ENCODE results near the gene PPP1R11. TPM values are rescaled to one million over a fixed set of nuclear protein-coding genes. Genes with fewer than 3 reads are reported as not detected.

Gene PPP1R11
- total and polyA plus RNA-seq, 2 of the 13 experiments (the other 11 are each of a cell fraction or from before 2014, with no cell fraction given) = 32.1 to 58.9 TPM

DNA sequence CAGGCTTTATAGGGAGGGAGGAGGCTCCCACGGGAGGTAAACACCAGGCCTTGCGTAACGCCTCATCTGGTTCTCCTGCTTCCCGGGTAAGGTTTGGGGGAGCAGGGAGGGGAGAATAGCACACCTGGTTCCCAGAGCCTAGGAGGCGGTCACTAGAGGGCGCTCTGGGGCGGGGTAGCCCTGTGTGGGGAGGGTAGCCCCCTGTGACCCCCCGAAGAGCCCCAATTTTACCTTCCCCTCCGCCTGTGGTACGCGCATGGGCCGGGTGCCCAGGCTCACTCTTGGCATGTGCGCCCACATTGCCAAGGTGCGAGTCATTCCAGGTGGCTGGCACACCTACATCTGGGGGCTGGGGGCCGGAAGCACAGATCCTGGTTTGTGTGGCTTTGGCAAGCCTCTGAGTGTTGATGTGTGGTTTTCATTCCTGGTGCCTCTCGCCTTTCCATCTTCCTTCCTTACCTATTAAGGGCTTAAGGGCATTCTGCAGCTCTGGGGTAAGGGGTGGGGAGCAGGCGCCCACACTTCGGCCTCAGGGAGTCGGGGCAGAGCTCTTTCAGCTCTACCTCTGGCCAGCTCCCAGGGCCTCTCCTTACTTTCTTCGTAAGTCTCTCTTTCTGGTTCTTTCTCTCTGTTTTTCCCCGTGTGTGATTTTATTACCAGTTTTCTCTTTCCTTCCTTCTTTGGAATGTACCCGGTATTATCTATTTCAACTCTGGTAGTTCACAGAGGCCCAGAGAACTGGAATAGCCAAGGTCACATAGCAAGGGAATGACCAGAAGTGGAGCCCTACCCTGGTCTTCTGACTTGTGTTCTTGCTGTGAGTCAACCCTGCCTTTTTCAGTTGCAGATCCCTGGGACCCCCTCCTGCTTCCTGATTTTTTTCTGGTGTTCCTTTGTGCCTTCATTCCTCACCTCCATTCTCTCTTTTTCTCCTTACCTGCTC is 9.1 kb downstream of the PPP1R11 start (continued):
- no peak for TF ChIP-seq SATB2 (CRISPR knock-in tag; IDR thresholded peaks at IDR 0.05)
- TF ChIP-seq ZNF761 (CRISPR knock-in tag; conservative IDR thresholded peaks at IDR 0.05) = 0 out of 2 replicates have a peak, but pooled peaks have one; percentile 6
- TF ChIP-seq, protein P1, sequence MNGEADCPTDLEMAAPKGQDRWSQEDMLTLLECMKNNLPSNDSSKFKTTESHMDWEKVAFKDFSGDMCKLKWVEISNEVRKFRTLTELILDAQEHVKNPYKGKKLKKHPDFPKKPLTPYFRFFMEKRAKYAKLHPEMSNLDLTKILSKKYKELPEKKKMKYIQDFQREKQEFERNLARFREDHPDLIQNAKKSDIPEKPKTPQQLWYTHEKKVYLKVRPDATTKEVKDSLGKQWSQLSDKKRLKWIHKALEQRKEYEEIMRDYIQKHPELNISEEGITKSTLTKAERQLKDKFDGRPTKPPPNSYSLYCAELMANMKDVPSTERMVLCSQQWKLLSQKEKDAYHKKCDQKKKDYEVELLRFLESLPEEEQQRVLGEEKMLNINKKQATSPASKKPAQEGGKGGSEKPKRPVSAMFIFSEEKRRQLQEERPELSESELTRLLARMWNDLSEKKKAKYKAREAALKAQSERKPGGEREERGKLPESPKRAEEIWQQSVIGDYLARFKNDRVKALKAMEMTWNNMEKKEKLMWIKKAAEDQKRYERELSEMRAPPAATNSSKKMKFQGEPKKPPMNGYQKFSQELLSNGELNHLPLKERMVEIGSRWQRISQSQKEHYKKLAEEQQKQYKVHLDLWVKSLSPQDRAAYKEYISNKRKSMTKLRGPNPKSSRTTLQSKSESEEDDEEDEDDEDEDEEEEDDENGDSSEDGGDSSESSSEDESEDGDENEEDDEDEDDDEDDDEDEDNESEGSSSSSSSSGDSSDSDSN (CRISPR knock-in tag; IDR thresholded peaks at IDR 0.05) = no peak; the same call in 1 of the 2 replicates
- no peak for TF ChIP-seq ZNF619 (CRISPR knock-in tag; IDR thresholded peaks at IDR 0.05)
- no peak for TF ChIP-seq YEATS4 (CRISPR knock-in tag; IDR thresholded peaks at IDR 0.05; ENCODE audit: borderline replicate concordance)
- TF ChIP-seq, protein P2, sequence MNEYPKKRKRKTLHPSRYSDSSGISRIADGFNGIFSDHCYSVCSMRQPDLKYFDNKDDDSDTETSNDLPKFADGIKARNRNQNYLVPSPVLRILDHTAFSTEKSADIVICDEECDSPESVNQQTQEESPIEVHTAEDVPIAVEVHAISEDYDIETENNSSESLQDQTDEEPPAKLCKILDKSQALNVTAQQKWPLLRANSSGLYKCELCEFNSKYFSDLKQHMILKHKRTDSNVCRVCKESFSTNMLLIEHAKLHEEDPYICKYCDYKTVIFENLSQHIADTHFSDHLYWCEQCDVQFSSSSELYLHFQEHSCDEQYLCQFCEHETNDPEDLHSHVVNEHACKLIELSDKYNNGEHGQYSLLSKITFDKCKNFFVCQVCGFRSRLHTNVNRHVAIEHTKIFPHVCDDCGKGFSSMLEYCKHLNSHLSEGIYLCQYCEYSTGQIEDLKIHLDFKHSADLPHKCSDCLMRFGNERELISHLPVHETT (CRISPR knock-in tag; conservative IDR thresholded peaks at IDR 0.05) = no peak
- no peak for TF ChIP-seq ZNF367 (CRISPR knock-in tag; IDR thresholded peaks at IDR 0.05; ENCODE audit: borderline replicate concordance)
- no peak for TF ChIP-seq DDIT3 (CRISPR knock-in tag; IDR thresholded peaks at IDR 0.05)
- no peak for TF ChIP-seq ZNF547 (CRISPR knock-in tag; IDR thresholded peaks at IDR 0.05)
- peak; percentile 31; the same call in 1 of the 2 replicates for TF ChIP-seq ZNF550 (CRISPR knock-in tag; IDR thresholded peaks at IDR 0.05; ENCODE audit: borderline replicate concordance)
- TF ChIP-seq KLF9 (CRISPR knock-in tag; IDR thresholded peaks at IDR 0.05; ENCODE audit: low read depth) = no peak
- TF ChIP-seq MEF2D (CRISPR knock-in tag; IDR thresholded peaks at IDR 0.05) = peak; percentile 14; the same call in 1 of the 2 replicates
- no peak for TF ChIP-seq ARID3A (IDR thresholded peaks at IDR 0.05; ENCODE audit: low read depth, low read length)
- TF ChIP-seq, protein P3, sequence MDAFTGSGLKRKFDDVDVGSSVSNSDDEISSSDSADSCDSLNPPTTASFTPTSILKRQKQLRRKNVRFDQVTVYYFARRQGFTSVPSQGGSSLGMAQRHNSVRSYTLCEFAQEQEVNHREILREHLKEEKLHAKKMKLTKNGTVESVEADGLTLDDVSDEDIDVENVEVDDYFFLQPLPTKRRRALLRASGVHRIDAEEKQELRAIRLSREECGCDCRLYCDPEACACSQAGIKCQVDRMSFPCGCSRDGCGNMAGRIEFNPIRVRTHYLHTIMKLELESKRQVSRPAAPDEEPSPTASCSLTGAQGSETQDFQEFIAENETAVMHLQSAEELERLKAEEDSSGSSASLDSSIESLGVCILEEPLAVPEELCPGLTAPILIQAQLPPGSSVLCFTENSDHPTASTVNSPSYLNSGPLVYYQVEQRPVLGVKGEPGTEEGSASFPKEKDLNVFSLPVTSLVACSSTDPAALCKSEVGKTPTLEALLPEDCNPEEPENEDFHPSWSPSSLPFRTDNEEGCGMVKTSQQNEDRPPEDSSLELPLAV (CRISPR knock-in tag; conservative IDR thresholded peaks at IDR 0.05; ENCODE audit: low read depth) = no peak
- TF ChIP-seq, protein P4, sequence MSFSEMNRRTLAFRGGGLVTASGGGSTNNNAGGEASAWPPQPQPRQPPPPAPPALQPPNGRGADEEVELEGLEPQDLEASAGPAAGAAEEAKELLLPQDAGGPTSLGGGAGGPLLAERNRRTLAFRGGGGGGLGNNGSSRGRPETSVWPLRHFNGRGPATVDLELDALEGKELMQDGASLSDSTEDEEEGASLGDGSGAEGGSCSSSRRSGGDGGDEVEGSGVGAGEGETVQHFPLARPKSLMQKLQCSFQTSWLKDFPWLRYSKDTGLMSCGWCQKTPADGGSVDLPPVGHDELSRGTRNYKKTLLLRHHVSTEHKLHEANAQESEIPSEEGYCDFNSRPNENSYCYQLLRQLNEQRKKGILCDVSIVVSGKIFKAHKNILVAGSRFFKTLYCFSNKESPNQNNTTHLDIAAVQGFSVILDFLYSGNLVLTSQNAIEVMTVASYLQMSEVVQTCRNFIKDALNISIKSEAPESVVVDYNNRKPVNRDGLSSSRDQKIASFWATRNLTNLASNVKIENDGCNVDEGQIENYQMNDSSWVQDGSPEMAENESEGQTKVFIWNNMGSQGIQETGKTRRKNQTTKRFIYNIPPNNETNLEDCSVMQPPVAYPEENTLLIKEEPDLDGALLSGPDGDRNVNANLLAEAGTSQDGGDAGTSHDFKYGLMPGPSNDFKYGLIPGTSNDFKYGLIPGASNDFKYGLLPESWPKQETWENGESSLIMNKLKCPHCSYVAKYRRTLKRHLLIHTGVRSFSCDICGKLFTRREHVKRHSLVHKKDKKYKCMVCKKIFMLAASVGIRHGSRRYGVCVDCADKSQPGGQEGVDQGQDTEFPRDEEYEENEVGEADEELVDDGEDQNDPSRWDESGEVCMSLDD (CRISPR knock-in tag; IDR thresholded peaks at IDR 0.05; ENCODE audit: borderline replicate concordance) = peak; percentile 84; the same call in 1 of the 2 replicates
- TF ChIP-seq ZNF326 (CRISPR knock-in tag; IDR thresholded peaks at IDR 0.05; ENCODE audit: borderline replicate concordance) = no peak
